Stimulated activated effector memory CD8-positive, alpha-beta T cell treated with anti-CD3 and anti-CD28 coated beads, Interleukin-12 subunit alpha, Interleukin-12 subunit beta, amount 100 ng/mL, for 72 hours (primary cell): Measurements from ENCODE around the gene ZBTB11.
"Not testable (repeated sequence)": the region's sequence is repeated elsewhere in the genome, so short reads cannot be mapped to it uniquely, and the experiment has no call there.

Experiments
- ATAC-seq: fragments of 150-1000 bp; cut with Tn5 transposase; 2 replicates; pipeline ENCODE4 v1.10.0; 2021
- DNase-seq, 2 donors: peaks; one replicate each; pipeline ENCODE4 v3.0.0; 2021 to 2022; ENCODE audit warnings: low spot score in 2 of 2
- H3K27ac Mint-ChIP-seq: one replicate; pipeline ENCODE4 v1.8.0; 2022; ENCODE audit warnings: mild to moderate bottlenecking, mixed read lengths
- H3K36me3 Mint-ChIP-seq: one replicate; pipeline ENCODE4 v1.8.0; 2022; ENCODE audit warnings: mild to moderate bottlenecking, mixed read lengths
- H3K4me1 Mint-ChIP-seq: one replicate; pipeline ENCODE4 v1.8.0; 2022; ENCODE audit warnings: mixed read lengths
- H3K4me3 Mint-ChIP-seq: one replicate; pipeline ENCODE4 v1.8.0; 2022; ENCODE audit warnings: mild to moderate bottlenecking, mixed read lengths
- H3K9me3 Mint-ChIP-seq: one replicate; pipeline ENCODE4 v1.8.0; 2022; ENCODE audit warnings: mixed read lengths

The ZBTB11 gene

DNA sequence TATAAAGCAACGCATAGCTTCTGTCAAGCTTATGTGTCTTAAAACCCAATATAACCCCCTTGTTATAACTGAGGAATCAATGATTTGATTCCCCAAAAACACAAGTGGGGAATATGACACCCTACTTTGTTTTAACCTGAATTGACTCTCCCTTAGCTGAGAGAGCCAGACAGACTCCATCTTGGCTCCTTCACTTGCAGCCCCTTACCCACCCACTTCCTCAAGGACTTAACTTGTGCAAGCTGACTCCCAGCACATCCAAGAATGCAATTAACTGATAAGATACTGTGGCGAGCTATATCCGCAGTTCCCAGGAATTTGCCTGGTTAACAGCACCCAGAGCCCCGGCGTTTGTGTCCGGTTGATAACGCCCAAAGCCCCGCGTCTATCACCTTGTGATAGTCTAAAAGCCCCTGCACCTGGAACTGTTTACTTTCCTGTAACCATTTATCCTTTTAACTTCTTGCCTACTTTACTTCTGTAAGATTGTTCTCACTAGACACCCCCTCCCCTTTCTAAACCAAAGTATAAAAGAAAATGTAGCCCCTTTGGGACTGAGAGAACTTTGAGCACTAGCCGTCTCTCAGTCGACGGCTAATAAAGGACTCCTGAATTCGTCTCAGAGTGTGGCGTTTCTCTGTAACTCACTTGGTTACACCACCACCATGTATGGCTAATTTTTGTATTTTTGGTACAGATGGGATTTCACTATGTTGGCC, 35.4 kb downstream of the ZBTB11 start:
- peaks cover 19% of the 10 kb centered on the region for H3K4me1 Mint-ChIP-seq
- DNase-seq, H3K4me3 Mint-ChIP-seq, ATAC-seq, H3K9me3 Mint-ChIP-seq: not testable (repeated sequence)
- H3K27ac Mint-ChIP-seq = peak overlapping the region; percentile 29
- H3K36me3 Mint-ChIP-seq = peaks cover 12% of the 10 kb centered on the region

DNA sequence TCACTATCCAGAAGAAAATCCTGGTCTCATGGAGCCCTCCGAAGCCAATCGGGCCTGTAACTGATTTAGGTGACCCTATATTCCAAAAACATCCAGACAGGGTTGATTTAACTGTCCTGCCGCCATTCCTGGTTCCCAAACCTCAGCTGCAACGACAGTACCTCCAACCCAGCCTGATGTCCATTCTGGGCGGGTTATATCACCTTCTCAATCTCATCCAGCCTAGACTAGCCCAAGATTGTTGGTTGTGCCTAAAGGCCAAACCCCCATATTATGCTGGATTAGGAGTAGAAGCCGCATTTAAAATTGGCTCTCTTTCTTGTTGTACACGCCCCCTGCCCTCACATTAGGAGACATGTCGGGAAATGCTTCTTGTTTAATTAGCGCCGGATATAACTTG, 36.7 kb downstream of the ZBTB11 start:
- H3K27ac Mint-ChIP-seq = no peak overlapping the region
- no peak overlapping the region for H3K4me3 Mint-ChIP-seq
- H3K9me3 Mint-ChIP-seq = no peaks in the 10 kb centered on the region
- peaks cover 25% of the 10 kb centered on the region for H3K4me1 Mint-ChIP-seq
- DNase-seq = no peak
- no peak for ATAC-seq
- H3K36me3 Mint-ChIP-seq = peaks cover 6% of the 10 kb centered on the region

DNA sequence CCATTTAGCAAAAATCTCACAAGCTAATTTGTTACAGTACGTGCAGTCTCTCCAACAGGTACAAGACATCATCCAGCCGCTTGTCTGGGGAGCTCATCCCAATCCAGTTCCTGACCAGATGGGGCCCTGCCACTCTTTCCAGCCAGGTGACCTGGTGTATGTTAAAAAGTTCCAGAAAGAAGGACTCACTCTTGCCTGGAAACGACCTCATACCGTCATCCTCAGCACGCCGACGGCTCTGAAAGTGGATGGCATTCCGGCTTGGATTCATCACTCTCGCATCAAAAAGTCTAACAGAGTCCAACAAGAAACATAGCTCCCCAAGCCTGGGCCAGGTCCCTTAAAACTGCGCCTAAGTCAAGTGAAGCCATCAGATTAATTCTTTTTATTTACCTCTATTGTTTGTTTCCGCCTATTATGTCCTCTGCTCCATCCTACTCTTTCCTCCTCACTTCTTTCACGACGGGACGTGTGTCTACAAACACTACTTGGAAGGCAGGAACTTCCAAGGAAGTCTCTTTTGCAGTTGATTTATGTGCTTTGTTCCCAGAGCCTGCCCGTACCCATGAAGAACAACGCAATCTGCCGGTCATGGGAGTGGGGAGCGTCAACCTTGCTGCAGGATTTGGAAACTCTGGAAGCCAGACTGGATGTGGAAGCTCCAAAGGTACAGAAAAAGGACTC, 37.5 kb downstream of the ZBTB11 start:
- H3K9me3 Mint-ChIP-seq = no peaks in the 10 kb centered on the region
- no peak overlapping the region for H3K4me3 Mint-ChIP-seq
- no peak overlapping the region for H3K27ac Mint-ChIP-seq
- H3K4me1 Mint-ChIP-seq = peaks cover 21% of the 10 kb centered on the region
- H3K36me3 Mint-ChIP-seq = peaks cover 5% of the 10 kb centered on the region
- DNase-seq = no peak
- no peak for ATAC-seq

DNA sequence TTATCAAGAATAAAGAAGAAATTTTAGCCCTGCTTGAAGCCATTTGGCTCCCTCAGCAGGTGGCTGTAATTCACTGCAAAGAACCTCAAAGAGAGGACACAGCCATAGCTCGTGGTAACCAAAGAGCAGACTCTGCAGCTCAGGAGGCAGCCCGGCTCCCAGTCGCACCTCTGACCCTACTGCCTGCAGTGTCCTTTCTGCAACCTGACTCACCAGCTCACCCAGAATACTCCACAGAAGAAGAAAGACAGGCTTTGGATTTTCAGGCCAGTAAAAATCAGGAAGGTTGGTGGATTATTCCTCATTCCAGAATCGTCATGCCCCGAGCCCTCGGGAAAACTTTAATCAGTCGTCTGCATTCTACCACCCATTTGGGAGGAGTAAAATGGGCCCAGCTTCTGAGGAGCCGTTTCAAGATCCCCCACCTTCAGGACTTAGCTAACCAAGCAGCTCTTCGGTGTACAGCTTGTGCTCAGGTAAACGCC, 38.6 kb downstream of the ZBTB11 start:
- no peak for ATAC-seq
- H3K4me1 Mint-ChIP-seq = peaks cover 9% of the 10 kb centered on the region
- no peaks in the 10 kb centered on the region for H3K9me3 Mint-ChIP-seq
- no peaks in the 10 kb centered on the region for H3K36me3 Mint-ChIP-seq
- DNase-seq = no peak
- no peak overlapping the region for H3K4me3 Mint-ChIP-seq
- no peak overlapping the region for H3K27ac Mint-ChIP-seq

DNA sequence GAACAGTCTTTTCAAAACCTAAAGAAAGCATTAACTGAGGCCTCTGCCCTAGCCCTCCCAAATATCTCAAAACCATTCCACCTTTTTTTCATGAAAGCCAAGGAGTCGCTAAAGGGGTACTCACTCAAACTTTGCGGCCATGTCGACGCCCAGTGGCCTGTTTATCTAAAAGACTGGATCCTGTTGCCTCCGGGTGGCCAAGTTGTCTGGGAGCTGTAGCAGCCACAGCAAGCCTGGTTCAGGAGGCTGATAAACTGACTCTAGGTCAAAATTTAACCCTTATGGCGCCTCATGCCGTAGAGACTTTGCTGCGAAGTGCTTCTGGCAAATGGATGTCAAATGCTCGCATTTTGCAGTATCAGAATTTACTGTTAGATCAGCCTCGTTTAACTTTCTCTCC, 39.5 kb downstream of the ZBTB11 start:
- peaks cover 7% of the 10 kb centered on the region for H3K4me1 Mint-ChIP-seq
- H3K27ac Mint-ChIP-seq = no peak overlapping the region
- DNase-seq (no peak), ATAC-seq (no peak)
- H3K36me3 Mint-ChIP-seq = no peaks in the 10 kb centered on the region
- no peaks in the 10 kb centered on the region for H3K9me3 Mint-ChIP-seq
- H3K4me3 Mint-ChIP-seq = no peak overlapping the region

DNA sequence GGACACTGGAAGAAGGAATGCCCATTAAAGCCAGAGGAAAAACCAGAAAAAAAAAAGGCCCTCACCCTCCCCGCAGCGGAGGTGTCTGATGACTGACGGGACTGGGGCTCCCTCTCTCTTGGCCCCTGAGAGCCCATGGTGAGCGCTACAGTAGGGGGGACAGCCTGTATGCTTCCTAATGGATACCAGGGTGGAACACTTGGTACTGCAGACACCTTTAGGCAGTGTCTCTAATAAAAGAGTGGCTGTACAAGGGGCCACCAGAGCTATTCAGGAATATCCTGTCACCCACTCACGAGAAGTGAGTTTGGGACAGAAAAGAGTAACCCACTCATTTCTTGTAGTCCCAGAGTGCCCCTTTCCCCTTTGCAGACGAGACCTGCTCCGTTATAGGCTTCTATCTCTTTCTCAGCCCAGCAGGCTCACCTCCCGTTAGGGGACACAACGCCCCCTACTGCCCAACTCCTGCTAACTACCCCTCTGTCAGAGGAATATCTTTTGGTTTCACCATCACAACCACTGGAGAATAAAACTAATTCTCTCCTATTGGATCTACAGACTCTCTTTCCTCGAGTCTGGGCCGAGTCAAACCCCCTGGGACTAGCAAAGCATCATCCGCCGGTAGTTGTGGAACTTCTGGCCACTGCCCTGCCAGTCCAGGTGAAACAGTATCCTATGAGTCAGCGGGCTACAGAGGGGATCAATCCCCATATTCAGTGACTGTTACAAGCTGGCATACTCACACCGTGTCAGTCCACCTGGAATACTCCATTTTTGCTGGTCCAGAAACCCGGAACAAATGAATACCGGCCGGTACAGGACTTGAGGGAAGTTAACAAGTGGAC, 40.8 kb downstream of the ZBTB11 start:
- Mint-ChIP-seq H3K4me1 (peaks cover 7% of the 10 kb centered on the region), H3K36me3 (no peaks in the 10 kb centered on the region), H3K4me3 (no peak overlapping the region), H3K27ac (peak overlapping the region; percentile 4), H3K9me3 (no peaks in the 10 kb centered on the region)
- DNase-seq (peak; percentile 61 to 83), ATAC-seq (peak; percentile 89)

DNA sequence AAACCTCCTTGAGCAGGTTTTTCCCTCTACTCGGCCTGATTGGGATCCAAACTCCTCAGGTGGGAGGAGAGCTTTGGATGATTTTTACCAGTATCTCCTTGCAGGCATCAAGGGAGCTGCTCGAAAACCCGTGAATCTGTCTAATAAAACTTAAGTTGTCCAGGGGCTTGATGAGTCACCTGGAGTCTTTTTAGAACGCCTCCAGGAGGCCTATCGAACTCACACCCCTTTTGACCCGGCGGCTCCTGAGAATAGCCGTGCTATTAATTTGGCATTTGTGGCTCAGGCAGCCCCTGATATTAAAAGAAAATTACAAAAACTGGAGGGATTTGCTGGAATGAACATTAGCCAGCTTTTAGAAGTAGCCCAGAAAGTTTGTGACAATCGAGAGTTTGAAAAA, 41.6 kb downstream of the ZBTB11 start:
- peak overlapping the region; percentile 56 for H3K27ac Mint-ChIP-seq
- H3K9me3 Mint-ChIP-seq = no peaks in the 10 kb centered on the region
- no peak overlapping the region for H3K4me3 Mint-ChIP-seq
- H3K4me1 Mint-ChIP-seq = peaks cover 7% of the 10 kb centered on the region
- H3K36me3 Mint-ChIP-seq = no peaks in the 10 kb centered on the region
- DNase-seq = no peak
- ATAC-seq = no peak

DNA sequence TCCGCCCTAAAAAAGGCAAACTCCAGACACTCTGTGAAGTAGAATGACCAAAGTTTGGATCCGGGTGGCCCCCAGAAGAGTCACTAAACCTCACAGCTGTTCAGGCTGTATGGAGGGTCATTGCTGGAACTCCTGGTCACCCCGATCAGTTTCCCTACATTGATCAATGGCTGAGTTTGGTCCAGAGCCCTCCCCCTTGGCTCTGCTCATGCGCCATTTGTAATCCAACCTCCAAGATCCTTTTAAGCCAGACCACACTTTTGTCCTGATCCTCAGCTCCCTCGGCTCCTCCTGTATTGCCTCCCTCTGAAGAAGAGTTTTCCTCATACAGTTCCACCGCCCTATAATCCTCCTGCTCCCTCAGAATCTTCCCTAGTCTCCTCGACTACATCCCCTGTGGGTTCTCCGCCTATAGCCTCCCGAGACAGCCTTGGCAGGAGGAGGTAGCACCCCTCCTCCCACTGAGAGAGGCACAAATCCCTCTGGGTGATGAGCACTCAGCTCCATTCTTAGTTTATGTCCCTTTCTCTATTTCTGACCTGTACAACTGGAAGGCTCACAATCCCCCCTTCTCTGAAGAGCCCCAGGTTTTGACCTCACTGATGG, 42.2 kb downstream of the ZBTB11 start:
- ATAC-seq = no peak
- peak overlapping the region; percentile 56 for H3K27ac Mint-ChIP-seq

DNA sequence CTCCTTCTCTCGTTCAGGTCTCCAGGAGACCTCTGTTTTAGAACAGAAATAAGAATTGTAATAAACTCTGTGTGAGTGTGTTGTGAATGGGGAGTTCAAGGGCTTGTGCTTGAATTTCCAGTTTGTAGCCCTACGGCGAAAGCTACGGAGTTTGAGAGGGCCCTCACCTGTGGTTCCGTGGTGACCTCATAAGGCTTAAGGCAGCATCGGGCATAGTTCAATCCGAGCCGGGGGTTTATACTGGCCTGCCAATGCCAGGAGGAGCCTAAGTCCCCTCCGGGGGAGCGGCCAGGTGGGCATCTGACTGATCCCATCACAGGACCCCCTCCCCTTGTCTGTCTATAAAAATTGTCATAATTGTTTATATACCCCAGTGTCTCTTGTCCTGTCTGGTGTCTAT, 43.7 kb downstream of the ZBTB11 start:
- Mint-ChIP-seq H3K4me1 (peaks cover 7% of the 10 kb centered on the region), H3K9me3 (no peaks in the 10 kb centered on the region), H3K27ac (no peak overlapping the region), H3K36me3 (no peaks in the 10 kb centered on the region), H3K4me3 (no peak overlapping the region)
- no peak for DNase-seq
- no peak for ATAC-seq

More for the DNA sequence above, 42.2 kb downstream of the ZBTB11 start:
- DNase-seq = no peak
- Mint-ChIP-seq H3K4me1 (peaks cover 7% of the 10 kb centered on the region), H3K4me3 (no peak overlapping the region), H3K36me3 (no peaks in the 10 kb centered on the region), H3K9me3 (no peaks in the 10 kb centered on the region)

DNA sequence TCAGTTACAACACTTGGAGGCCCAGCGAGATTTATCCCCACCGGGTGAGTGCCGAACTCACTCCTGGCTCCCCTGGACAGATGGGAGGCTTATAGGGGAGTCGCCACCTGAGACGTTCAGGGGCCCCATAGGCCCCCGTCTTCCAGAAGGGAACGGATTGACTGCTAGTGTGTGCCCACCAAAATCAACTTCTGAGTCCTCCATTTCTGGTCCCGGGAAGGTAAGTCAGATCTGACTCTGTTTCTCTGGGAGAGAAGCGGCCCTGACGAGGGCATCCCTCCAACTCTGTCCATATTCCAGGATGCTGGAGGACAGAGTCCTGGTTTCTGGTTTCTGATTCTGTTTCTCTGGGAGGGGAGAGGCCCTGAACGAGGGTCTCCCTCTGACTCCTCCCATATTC, 44.3 kb downstream of the ZBTB11 start:
- Mint-ChIP-seq H3K4me1 (peaks cover 7% of the 10 kb centered on the region), H3K4me3 (no peak overlapping the region), H3K9me3 (no peaks in the 10 kb centered on the region), H3K36me3 (no peaks in the 10 kb centered on the region), H3K27ac (peak overlapping the region; percentile 37)
- DNase-seq (no peak), ATAC-seq (no peak)

DNA sequence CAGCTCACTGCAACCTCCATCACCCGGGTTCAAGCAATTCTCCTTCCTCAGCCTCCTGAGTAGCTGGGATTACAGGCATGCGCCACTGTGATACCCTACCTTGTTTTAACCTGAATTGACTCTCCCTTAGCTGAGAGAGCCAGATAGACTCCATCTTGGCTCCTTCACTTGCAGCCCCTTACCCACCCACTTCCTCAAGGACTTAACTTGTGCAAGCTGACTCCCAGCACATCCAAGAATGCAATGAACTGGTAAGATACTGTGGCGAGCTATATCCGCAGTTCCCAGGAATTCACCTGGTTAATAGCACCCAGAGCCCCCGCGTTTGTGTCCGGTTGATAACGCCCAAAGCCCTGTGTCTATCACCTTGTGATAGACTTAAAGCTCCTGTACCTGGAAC, 45.0 kb downstream of the ZBTB11 start:
- H3K4me1 Mint-ChIP-seq, DNase-seq, ATAC-seq, H3K4me3 Mint-ChIP-seq, H3K9me3 Mint-ChIP-seq, H3K36me3 Mint-ChIP-seq: not testable (repeated sequence)
- H3K27ac Mint-ChIP-seq = peak overlapping the region; percentile 37

DNA sequence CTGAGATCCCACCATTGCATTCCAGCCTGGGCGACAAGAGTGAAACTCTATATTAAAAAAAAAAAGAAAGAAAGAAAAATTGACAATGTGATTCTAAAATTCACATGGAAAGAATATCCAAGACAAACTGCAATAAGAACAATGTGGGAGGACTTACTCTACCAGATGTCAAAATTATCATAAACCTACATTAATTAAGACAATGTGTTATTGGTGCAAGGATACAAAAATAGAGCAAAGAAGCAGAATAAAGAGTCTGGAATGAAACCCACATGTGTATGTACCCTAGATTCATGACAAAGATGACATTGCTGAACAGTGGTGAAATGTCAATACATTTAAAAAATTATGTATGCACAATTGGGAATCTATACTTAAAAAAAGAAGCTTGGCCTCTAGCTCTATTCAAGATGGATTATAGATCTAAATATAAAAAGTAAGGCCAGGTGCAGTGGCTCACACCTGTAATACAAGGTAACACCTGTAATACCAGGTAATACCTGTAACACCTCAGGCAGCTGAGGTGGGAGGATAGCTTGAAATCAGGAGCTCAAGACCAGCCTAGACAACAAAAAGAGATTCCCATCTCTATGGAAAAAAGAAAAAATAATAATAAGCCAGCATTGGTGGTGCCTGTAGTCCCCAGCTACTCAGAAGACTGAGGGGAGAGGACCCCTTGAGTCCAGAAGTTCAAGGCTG, 45.7 kb downstream of the ZBTB11 start:
- Mint-ChIP-seq H3K4me1 (peaks cover 3% of the 10 kb centered on the region), H3K36me3 (no peaks in the 10 kb centered on the region), H3K4me3 (no peak overlapping the region), H3K9me3 (no peaks in the 10 kb centered on the region), H3K27ac (no peak overlapping the region)
- ATAC-seq (no peak), DNase-seq (no peak)

DNA sequence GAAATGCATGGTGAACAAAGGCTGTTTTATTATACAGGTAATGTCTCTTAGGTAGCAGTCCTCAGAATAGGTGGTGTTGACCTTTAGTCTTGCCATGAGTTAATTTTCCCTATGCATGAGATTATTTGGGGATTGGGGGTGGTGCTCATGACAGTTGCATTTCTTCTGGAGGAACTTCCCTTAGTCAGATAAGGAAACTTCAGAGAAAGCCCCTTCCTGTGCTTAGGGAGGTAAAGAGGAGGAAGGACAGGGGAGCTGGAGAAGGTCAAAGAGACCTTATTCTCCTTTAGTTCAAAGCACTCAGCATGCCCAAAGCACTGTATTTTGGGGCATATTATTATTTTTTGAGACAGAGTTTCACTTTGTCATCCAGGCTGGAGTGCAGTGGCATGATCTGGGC, 47.7 kb downstream of the ZBTB11 start:
- no peaks in the 10 kb centered on the region for H3K9me3 Mint-ChIP-seq
- H3K4me3 Mint-ChIP-seq = no peak overlapping the region
- no peaks in the 10 kb centered on the region for H3K36me3 Mint-ChIP-seq
- H3K4me1 Mint-ChIP-seq = no peaks in the 10 kb centered on the region
- ATAC-seq (no peak), DNase-seq (no peak)
- H3K27ac Mint-ChIP-seq = no peak overlapping the region

DNA sequence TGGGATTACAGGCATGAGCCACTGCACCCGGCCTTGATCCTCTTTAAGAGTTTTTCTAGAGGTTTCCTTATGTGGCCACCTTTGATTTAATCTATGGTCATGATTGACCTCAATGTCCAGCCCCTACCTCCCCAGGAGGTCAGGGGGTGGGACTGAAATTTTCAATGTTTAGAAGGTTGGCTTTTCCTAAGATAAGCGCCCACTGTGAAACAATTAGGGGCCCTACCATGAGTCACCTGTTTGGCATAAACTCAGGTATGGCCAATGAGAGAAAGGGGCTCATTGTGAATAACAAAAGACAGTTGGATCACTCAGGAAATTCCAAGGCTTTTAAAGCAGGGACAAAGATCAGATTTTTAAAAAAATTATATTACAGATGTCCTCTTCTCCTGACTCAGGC, 51.1 kb downstream of the ZBTB11 start:
- no peaks in the 10 kb centered on the region for H3K4me1 Mint-ChIP-seq
- H3K4me3 Mint-ChIP-seq = no peak overlapping the region
- no peaks in the 10 kb centered on the region for H3K9me3 Mint-ChIP-seq
- no peak for ATAC-seq
- no peaks in the 10 kb centered on the region for H3K36me3 Mint-ChIP-seq
- no peak overlapping the region for H3K27ac Mint-ChIP-seq
- no peak for DNase-seq

DNA sequence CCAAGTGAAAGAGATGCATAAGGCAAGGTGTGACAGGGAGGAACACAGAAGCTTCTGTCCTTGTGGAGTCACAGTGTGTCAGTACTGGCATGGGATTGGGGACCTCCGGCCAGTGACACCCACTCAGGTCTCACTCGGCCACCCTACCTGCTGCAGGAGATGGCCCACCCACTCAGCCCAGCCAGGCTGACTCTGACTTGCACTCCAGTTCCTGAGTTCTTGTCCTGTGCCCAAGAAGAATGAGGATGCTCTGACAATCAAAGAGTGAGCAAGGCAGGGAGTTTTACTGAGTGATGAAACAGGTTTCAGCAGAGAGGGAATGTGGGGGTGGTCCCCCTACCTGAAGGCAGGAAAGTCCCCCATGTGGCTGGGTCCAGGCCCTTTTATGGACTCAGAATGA, 52.1 kb downstream of the ZBTB11 start:
- no peaks in the 10 kb centered on the region for H3K9me3 Mint-ChIP-seq
- no peak overlapping the region for H3K27ac Mint-ChIP-seq
- DNase-seq = no peak
- H3K4me1 Mint-ChIP-seq = no peaks in the 10 kb centered on the region
- no peak overlapping the region for H3K4me3 Mint-ChIP-seq
- H3K36me3 Mint-ChIP-seq = no peaks in the 10 kb centered on the region
- ATAC-seq = no peak
